Measurements from ENCODE around the gene COL4A2. TPM values are rescaled to one million over a fixed set of nuclear protein-coding genes. Genes with fewer than 3 reads are reported as not detected.

Gene COL4A2
- total RNA-seq, 1 donor from 2014 or later: 60.9 TPM

DNA sequence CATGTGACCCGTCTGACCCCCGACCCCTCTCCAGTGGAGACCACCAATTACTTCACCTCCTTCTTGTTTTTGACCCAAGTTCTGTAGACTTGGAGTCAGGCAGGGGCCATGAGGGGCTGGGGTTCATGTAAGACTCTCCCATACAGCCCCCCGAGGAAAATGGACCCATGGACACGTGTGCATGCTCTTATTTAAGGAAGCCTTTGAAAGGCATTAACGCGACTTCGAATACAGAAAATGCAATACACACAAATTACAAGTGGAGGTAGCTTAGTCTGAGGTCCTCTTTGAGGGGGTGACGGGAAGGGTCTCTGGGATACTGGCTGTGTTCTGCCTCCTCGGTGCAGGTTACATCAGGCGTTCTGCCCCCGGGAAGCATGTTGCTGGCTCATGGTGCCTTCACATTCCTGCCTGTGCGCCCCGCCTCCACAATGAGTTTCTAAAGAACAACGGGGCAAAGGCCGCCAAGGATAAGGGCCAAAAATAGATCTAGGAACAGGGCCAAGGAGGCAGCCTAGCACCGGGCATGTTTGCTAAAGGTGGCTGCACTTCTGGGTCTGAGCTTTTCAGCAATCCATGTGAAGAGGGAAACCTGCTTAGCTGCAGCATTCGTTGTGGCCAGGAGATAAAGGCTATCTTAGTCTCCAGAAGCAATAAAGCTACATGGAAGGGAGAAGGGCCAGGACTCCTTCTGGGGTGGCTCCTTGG, 199.9 kb downstream of the COL4A2 start:
- no peak for TF ChIP-seq CTCF (IDR thresholded peaks at IDR 0.05; ENCODE audit: partially characterized antibody, unreplicated experiment)
- H3K27me3 Mint-ChIP-seq (ENCODE audit: unreplicated experiment): peaks cover 5% of the 10 kb centered on the region
- no peaks in the 10 kb centered on the region for H3K36me3 Mint-ChIP-seq (ENCODE audit: unreplicated experiment)
- no peak overlapping the region for H3K27ac Mint-ChIP-seq (ENCODE audit: unreplicated experiment)
- no peak overlapping the region for H3K4me3 Mint-ChIP-seq (ENCODE audit: unreplicated experiment)
- peaks cover 9% of the 10 kb centered on the region for H3K9me3 Mint-ChIP-seq (ENCODE audit: unreplicated experiment)
- H3K4me1 Mint-ChIP-seq (ENCODE audit: low read depth, unreplicated experiment): peaks cover 8% of the 10 kb centered on the region
- DNase-seq: no peak

- peaks cover 5% of the 10 kb centered on the region for H3K27me3 Mint-ChIP-seq (ENCODE audit: unreplicated experiment)
- H3K4me3 Mint-ChIP-seq (ENCODE audit: unreplicated experiment): no peak overlapping the region
- no peaks in the 10 kb centered on the region for H3K36me3 Mint-ChIP-seq (ENCODE audit: unreplicated experiment)
- H3K9me3 Mint-ChIP-seq (ENCODE audit: unreplicated experiment): peaks cover 9% of the 10 kb centered on the region
- TF ChIP-seq CTCF (IDR thresholded peaks at IDR 0.05; ENCODE audit: partially characterized antibody, unreplicated experiment): no peak
- H3K4me1 Mint-ChIP-seq (ENCODE audit: low read depth, unreplicated experiment): peaks cover 8% of the 10 kb centered on the region
- DNase-seq: no peak
- no peak overlapping the region for H3K27ac Mint-ChIP-seq (ENCODE audit: unreplicated experiment)
Measured at GRCh38 chr13:110507678-110508381, 200.7 kb downstream of the COL4A2 start.

- H3K27ac Mint-ChIP-seq (ENCODE audit: unreplicated experiment): peak overlapping the region; percentile 93
- peaks cover 8% of the 10 kb centered on the region for H3K4me1 Mint-ChIP-seq (ENCODE audit: low read depth, unreplicated experiment)
- peaks cover 5% of the 10 kb centered on the region for H3K27me3 Mint-ChIP-seq (ENCODE audit: unreplicated experiment)
- DNase-seq: no peak
- no peaks in the 10 kb centered on the region for H3K36me3 Mint-ChIP-seq (ENCODE audit: unreplicated experiment)
- peak overlapping the region; percentile 4 for H3K4me3 Mint-ChIP-seq (ENCODE audit: unreplicated experiment)
- H3K9me3 Mint-ChIP-seq (ENCODE audit: unreplicated experiment): peaks cover 9% of the 10 kb centered on the region
- TF ChIP-seq CTCF (IDR thresholded peaks at IDR 0.05; ENCODE audit: partially characterized antibody, unreplicated experiment): no peak
Measured at GRCh38 chr13:110509478-110509926, 202.4 kb downstream of the COL4A2 start.

DNA sequence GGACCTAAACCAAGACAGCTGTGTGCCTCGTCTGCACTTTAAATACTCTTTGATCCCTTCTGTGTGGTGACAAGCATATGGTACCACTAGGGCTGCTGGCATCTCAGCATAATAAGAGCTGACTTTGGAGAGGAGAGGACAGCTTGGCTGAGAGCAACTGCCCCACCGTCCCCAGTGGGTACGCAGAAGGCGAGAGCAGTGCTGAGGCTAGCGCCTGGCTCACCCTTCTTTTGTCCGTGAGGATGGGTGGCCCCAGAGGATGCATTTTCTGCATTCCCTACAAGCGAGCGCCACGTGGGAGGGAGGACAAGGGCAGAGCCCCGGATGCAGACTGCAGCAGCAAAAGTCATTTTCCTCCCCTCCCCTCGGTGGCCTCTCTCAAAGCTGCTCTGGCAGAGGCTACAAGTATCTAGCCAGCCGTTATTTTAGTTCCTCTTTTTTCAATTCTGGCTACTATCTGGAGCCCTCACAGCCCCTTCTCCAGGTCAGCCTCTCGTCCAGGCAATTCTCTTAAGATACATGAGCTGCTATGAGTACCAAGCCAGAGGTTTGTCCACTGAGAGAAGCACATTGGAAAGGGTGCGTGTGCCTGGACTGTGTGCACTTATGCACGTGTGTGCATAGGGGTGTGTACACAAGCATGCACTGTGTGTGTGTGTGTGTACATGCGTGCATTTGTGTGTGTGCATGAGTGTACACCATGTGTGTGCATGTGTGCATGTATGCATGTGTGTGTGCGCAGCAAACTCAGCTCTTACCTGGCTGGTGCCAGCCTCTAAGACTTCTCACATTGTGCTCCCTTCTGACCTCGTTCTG, 203.1 kb downstream of the COL4A2 start:
- Mint-ChIP-seq H3K4me3 (ENCODE audit: unreplicated experiment) (peak overlapping the region; percentile 4), H3K36me3 (ENCODE audit: unreplicated experiment) (no peaks in the 10 kb centered on the region), H3K27me3 (ENCODE audit: unreplicated experiment) (peaks cover 5% of the 10 kb centered on the region), H3K9me3 (ENCODE audit: unreplicated experiment) (peaks cover 9% of the 10 kb centered on the region), H3K4me1 (ENCODE audit: low read depth, unreplicated experiment) (peaks cover 8% of the 10 kb centered on the region), H3K27ac (ENCODE audit: unreplicated experiment) (peak overlapping the region; percentile 93)
- DNase-seq: peak; percentile 63
- no peak for TF ChIP-seq CTCF (IDR thresholded peaks at IDR 0.05; ENCODE audit: partially characterized antibody, unreplicated experiment)
